ENCODE results near the gene SSBP4. TPM values are rescaled to one million over a fixed set of nuclear protein-coding genes. Genes with fewer than 3 reads are reported as not detected.

Gene SSBP4
- polyA plus RNA-seq, 1 of the 3 experiments (the other 2 are of a cell fraction) = 24.9 TPM

GRCh38 chr19:18384775-18385174 lies 34.4 kb upstream of the SSBP4 start:
- TF ChIP-seq IRF3 (IDR thresholded peaks at IDR 0.05; ENCODE audit: low read depth, low read length) = no peak
- no peak for TF ChIP-seq SIN3A (IDR thresholded peaks at IDR 0.05; ENCODE audit: borderline replicate concordance, low read depth, low read length)
- TF ChIP-seq EZH2phosphoT487 (IDR thresholded peaks at IDR 0.05; ENCODE audit: borderline replicate concordance, low read depth) = no peak
- TF ChIP-seq CHD2 (IDR thresholded peaks at IDR 0.05; ENCODE audit: low read length, partially characterized antibody) = no peak
- TF ChIP-seq USF2 (IDR thresholded peaks at IDR 0.05; ENCODE audit: borderline replicate concordance, low read depth, low read length) = no peak
- no peak for TF ChIP-seq FOXM1 (IDR thresholded peaks at IDR 0.05; ENCODE audit: low read depth)
- TF ChIP-seq ELF1 (IDR thresholded peaks at IDR 0.05) = no peak
- no peak for TF ChIP-seq EP300 (IDR thresholded peaks at IDR 0.05; ENCODE audit: borderline replicate concordance in 1 of 2, low read depth in 1 of 2, low read length in 1 of 2)
- no peak for TF ChIP-seq CTCF (IDR thresholded peaks at IDR 0.05)
- no peak for TF ChIP-seq MXI1 (IDR thresholded peaks at IDR 0.05; ENCODE audit: low read depth, low read length)
- TF ChIP-seq MEF2A (IDR thresholded peaks at IDR 0.05; ENCODE audit: borderline replicate concordance, low read depth) = no peak
- no peak for TF ChIP-seq FOSL2 (IDR thresholded peaks at IDR 0.05; ENCODE audit: borderline replicate concordance, low read depth)
- no peak for TF ChIP-seq GATA2 (CRISPR knock-in tag; IDR thresholded peaks at IDR 0.05)
- TF ChIP-seq RAD21 (IDR thresholded peaks at IDR 0.05; ENCODE audit: low read length) = no peak
- no peak for TF ChIP-seq RXRA (IDR thresholded peaks at IDR 0.05; ENCODE audit: borderline replicate concordance, low read depth)
- no peak for TF ChIP-seq SMC3 (IDR thresholded peaks at IDR 0.05; ENCODE audit: low read depth, low read length)
- no peak for TF ChIP-seq ZBTB33 (IDR thresholded peaks at IDR 0.05; ENCODE audit: borderline replicate concordance, low read depth)
- TF ChIP-seq POLR2AphosphoS5 (IDR thresholded peaks at IDR 0.05; ENCODE audit: low read depth, low read length) = no peak
- Histone ChIP-seq H3K9me2 (no peaks in the 10 kb centered on the region), H3F3A (replicated peaks; ENCODE audit: insufficient read depth) (peaks cover 18% of the 10 kb centered on the region), H2AFZ (ENCODE audit: low read depth) (no peak overlapping the region), H3K36me3 (replicated peaks in 1 of 2; ENCODE audit: control insufficient read depth in 1 of 2, insufficient read depth in 2 of 2, low read length in 1 of 2) (peaks cover 3 to 4% of the 10 kb centered on the region in 2 experiments), H3K27ac (ENCODE audit: low read depth in 2 of 2, low read length in 1 of 2) (no peak overlapping the region), H3K9ac (no peak overlapping the region), H3K79me2 (ENCODE audit: insufficient read depth) (peaks cover 9% of the 10 kb centered on the region), H3K9me3 (no peaks in the 10 kb centered on the region), H3K4me3 (ENCODE audit: low read depth in 2 of 2, low read length in 1 of 2) (no peak overlapping the region), H3K4me2 (no peak overlapping the region), H3K27me3 (ENCODE audit: insufficient read depth) (no peaks in the 10 kb centered on the region), H4K20me1 (ENCODE audit: insufficient read depth) (no peaks in the 10 kb centered on the region; the same call in 1 of the 2 replicates), H3K4me1 (ENCODE audit: control insufficient read depth in 1 of 2, insufficient read depth in 2 of 2, low read depth in 1 of 2, low read length in 1 of 2) (peaks cover 8 to 9% of the 10 kb centered on the region in 2 experiments; a peak in 2 of 4 replicates)
- POLR2A ChIA-PET = no interaction called here
- DNase-seq = no peak
- WGBS (ENCODE audit: low lambda C conversion rate) = 97% methylated on average over 7 of the region's 7 CpGs
- CTCF ChIA-PET = interaction anchor here (8.6 kb wide), 1 partner anchor 35 kb away, joined by 83 read pairs; no protein-coding TSS in a partner anchor
